GM18873 (cell line): ENCODE data around the gene EDEM1.

ENCODE experiments used
- ATAC-seq: cut with Tn5 transposase; IDR thresholded peaks from one replicate; pipeline ENCODE4 v1.9.1; 2021; ENCODE audit warnings: mild to moderate bottlenecking, moderate library complexity, moderate number of reproducible peaks; ENCODE audit not compliant: unreplicated experiment, low FRiP score

EDEM1 gene

DNA sequence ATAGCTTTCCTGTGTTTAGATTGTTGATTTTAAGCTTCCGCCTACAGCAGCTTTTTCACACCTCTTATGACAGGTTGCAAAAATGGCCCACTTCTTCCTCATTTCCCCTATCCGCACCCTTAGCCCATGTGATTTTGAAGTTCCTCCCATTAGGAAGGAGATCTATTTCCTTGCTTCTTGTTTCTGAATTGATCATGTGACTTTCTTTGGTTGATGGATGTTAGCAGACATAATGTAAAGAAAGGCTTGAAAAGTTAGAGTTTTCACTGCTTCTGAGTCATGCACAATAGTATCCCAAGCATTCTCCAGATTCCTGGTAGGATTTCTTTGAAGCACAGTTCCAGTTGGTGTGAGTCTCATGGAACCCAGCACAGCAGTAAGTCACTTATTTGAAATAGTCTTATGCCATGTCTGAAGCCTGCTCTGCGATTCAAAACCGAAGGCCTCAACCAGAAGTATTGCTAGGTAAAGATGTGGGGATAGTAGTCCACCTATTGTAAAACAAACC lies 76.6 kb downstream of the EDEM1 start:
- ATAC-seq = no peak

DNA sequence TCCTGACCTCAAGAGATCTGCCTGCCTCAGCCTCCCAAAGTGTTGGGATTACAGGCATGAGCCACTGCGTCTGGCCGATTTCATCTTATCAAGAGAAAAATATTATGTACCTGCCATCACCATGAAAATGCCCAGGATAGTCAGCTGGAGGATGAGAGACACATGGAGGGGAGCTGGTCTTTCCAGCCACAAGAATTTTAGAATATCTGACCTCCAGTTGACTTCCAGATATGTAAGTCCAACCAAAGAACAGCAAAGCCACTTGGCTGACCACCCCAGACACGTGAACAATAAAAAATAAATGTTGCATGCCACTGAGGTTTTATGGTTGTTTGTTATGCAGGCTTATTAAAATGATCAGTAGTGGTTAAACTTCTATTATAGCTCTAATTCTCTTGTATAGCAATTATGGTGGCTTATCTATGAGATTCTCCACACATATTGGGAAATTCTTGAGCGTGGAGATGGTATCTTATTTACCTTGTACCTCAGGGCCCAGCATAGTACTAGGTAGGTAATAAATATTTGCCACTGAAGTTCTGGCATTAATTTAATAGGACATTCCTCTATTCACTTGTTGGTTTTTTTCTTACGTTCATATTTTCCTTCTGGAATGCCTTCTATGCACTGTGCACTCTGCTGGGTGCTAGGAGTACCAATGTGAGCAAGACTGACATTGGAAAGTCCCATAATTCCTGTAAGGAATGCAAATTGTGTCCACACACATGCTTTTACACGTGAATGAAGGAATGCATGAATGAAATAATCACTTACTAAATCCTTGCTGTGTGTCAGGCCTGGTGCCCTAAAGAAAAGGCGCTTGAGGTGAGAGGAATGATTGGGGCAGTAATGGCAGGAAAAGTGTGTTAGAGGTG lies 77.6 kb downstream of the EDEM1 start:
- ATAC-seq = no peak

DNA sequence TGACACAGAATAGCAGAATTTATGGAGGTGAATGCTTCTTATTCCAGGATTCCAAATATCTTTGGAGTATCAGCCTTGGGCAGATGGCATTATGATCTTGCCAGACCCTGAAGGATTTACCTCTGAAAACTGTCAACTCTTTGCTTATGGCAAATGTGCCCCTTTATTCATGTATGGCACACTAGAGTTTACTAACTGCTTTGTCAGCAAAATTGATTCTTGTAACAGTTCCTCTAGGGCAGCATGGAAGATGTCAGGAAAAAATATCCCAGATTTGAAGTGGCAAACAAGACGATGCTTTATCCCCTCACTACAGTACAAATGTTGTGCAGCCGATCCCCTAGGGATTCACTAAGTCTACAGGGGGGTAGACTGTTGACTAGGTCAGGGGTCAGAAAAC lies 79.7 kb downstream of the EDEM1 start:
- ATAC-seq = no peak

DNA sequence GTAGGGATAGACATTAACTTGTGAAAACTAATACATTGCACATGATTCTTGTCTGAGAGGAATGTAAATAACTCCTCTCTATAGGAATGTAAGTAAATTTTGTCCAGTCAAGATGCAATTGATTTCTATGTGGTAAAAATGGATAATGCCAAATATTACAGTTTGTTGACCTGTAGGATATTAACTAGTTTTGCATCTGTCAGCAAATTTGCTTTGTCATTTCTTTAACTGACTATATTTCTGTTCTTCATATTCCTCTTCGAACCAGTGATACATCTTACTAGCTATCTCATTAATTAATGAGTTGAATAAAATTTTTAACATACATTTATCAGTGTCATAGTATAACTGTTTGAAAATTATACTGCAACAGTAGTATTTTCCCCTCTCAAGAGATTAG lies 80.4 kb downstream of the EDEM1 start:
- no peak for ATAC-seq
